K562 (cell line): ENCODE results near the gene RPL7A. TPM values are rescaled to one million over a fixed set of nuclear protein-coding genes. Genes with fewer than 3 reads are reported as not detected.

ENCODE experiments used
- ASH1L ChIP-seq: fragments of 450-650 bp; IDR thresholded peaks from 2 replicates; pipeline ENCODE4 v1.6.1; 2018; ENCODE audit warnings: borderline replicate concordance, mild to moderate bottlenecking, low read depth; ENCODE audit not compliant: partially characterized antibody
- CTCFL ChIP-seq: IDR thresholded peaks from 2 replicates; pipeline ENCODE4 v1.6.1; 2011; ENCODE audit warnings: borderline replicate concordance, low read depth, mild to moderate bottlenecking, moderate library complexity, low read length; ENCODE audit not compliant: insufficient read depth, poor library complexity, severe bottlenecking
- FOXA3 ChIP-seq, 2 experiments: fragments of 450-650 bp in 1 of 2; sonication (generic) in 1 of 2; formaldehyde crosslinking; IDR thresholded peaks in 1 of 2; conservative IDR thresholded peaks in 1 of 2; 2 replicates each; pipeline versions ENCODE4 v1.4.0 to v1.8.0; 2020 to 2022; ENCODE audit warnings: mild to moderate bottlenecking in 2 of 2, missing genetic modification reagents in 1 of 2
- HDGF ChIP-seq: fragments of 450-650 bp; IDR thresholded peaks from 2 replicates; pipeline ENCODE4 v1.6.1; 2016
- LCOR ChIP-seq: sonication (generic); formaldehyde crosslinking; IDR thresholded peaks from 2 replicates; pipeline ENCODE4 v1.8.0; 2022; ENCODE audit warnings: mild to moderate bottlenecking, missing genetic modification reagents
- POLR3A ChIP-seq: IDR thresholded peaks from 2 replicates; pipeline ENCODE4 v1.6.1; 2011; ENCODE audit warnings: borderline replicate concordance, mild to moderate bottlenecking, moderate library complexity; ENCODE audit not compliant: insufficient read length, insufficient read depth; ENCODE audit errors: extremely low read depth
- RFX1 ChIP-seq: fragments of 450-650 bp; IDR thresholded peaks from 2 replicates; pipeline ENCODE4 v1.6.1; 2016; ENCODE audit warnings: mild to moderate bottlenecking, moderate library complexity
- STAT5A ChIP-seq: IDR thresholded peaks from 2 replicates; pipeline ENCODE4 v1.6.1; 2012; ENCODE audit warnings: low read length, inconsistent platforms, borderline replicate concordance
- TCF7L2 ChIP-seq: fragments of 150-350 bp; IDR thresholded peaks from 2 replicates; pipeline ENCODE4 v1.6.1; 2016; ENCODE audit warnings: low read depth, mild to moderate bottlenecking, low read length, moderate library complexity
- THAP12 ChIP-seq: fragments of 250-450 bp; sonication (Bioruptor Pico); IDR thresholded peaks from 2 replicates; pipeline ENCODE4 v1.9.0; 2021; ENCODE audit warnings: mild to moderate bottlenecking, inconsistent platforms
- ZBTB7A ChIP-seq: IDR thresholded peaks from 2 replicates; pipeline ENCODE4 v1.6.1; 2011; ENCODE audit warnings: low read depth, mild to moderate bottlenecking, low read length, moderate library complexity, borderline replicate concordance; ENCODE audit not compliant: control insufficient read depth
- ZNF133 ChIP-seq: fragments of 250-450 bp; sonication (Bioruptor Pico); IDR thresholded peaks from 2 replicates; pipeline ENCODE4 v1.4.0; 2020; ENCODE audit warnings: mild to moderate bottlenecking
- ZNF134 ChIP-seq: fragments of 250-450 bp; sonication (Bioruptor Pico); conservative IDR thresholded peaks from 2 replicates; pipeline ENCODE4 v1.4.0; 2020
- ZNF316 ChIP-seq: fragments of 450-650 bp; IDR thresholded peaks from 2 replicates; pipeline ENCODE4 v1.6.1; 2016
- ZNF764 ChIP-seq: fragments of 250-450 bp; sonication (Bioruptor Pico); IDR thresholded peaks from 2 replicates; pipeline ENCODE4 v1.4.0; 2020; ENCODE audit warnings: low read depth, mild to moderate bottlenecking, moderate library complexity
- polyA plus RNA-seq, 8 experiments: library from polyadenylated mRNA; depleted of rRNA in 4 of 8; stranded (reverse) in 5 of 8; unstranded in 3 of 8; fragments of >200 nt; fragmentation: Nextera tagmentation in 2 of 8; fragmentation: Illumina TruSeq in 1 of 8; extraction: Ambion mirVana in 2 of 8; extraction: Trizol in 1 of 8; gene quantifications; 2 replicates each; pipeline versions ENCODE4 v1.2.1 to v1.2.3, GENCODE V29; 2011 to 2014; ENCODE audit warnings: inconsistent platforms in 1 of 8, missing spikeins in 1 of 8
- total RNA-seq, 7 experiments: library from RNA; depleted of rRNA in 6 of 7; stranded (reverse); fragments of >200 nt in 6 of 7; fragmentation: Illumina TruSeq in 2 of 7; extraction: Trizol in 2 of 7; gene quantifications; 2 replicates each; pipeline versions ENCODE4 v1.2.1 to v1.2.3, GENCODE V29; 2011 to 2021; ENCODE audit warnings: low replicate concordance in 1 of 7
- TF ChIP-seq, protein P1 (sequence below): sonication (generic); formaldehyde crosslinking; IDR thresholded peaks from 2 replicates; pipeline ENCODE4 v1.8.0; 2023; ENCODE audit warnings: mild to moderate bottlenecking, missing genetic modification reagents
- TF ChIP-seq, protein P2 (sequence below): sonication (generic); formaldehyde crosslinking; IDR thresholded peaks from 2 replicates; pipeline ENCODE4 v1.8.0; 2022; ENCODE audit warnings: missing genetic modification reagents, mild to moderate bottlenecking, moderate library complexity, borderline replicate concordance

Gene RPL7A
- total and polyA plus RNA-seq, 9 of the 15 experiments (the other 6 are each of a cell fraction or from before 2014, with no cell fraction given), result 1,935 to 3,760 (median 2,652) TPM

GRCh38 chr9:133356391-133357091, 8.5 kb downstream of the RPL7A start, which contains the start of the genes SURF1 and SURF2 (continued):
- TF ChIP-seq CTCFL, result peak; percentile 96
- TF ChIP-seq ZNF133, result no peak
- no peak for TF ChIP-seq ZNF764 (CRISPR knock-in tag)
- no peak for TF ChIP-seq ZNF134 (CRISPR knock-in tag)
- TF ChIP-seq, protein P1, sequence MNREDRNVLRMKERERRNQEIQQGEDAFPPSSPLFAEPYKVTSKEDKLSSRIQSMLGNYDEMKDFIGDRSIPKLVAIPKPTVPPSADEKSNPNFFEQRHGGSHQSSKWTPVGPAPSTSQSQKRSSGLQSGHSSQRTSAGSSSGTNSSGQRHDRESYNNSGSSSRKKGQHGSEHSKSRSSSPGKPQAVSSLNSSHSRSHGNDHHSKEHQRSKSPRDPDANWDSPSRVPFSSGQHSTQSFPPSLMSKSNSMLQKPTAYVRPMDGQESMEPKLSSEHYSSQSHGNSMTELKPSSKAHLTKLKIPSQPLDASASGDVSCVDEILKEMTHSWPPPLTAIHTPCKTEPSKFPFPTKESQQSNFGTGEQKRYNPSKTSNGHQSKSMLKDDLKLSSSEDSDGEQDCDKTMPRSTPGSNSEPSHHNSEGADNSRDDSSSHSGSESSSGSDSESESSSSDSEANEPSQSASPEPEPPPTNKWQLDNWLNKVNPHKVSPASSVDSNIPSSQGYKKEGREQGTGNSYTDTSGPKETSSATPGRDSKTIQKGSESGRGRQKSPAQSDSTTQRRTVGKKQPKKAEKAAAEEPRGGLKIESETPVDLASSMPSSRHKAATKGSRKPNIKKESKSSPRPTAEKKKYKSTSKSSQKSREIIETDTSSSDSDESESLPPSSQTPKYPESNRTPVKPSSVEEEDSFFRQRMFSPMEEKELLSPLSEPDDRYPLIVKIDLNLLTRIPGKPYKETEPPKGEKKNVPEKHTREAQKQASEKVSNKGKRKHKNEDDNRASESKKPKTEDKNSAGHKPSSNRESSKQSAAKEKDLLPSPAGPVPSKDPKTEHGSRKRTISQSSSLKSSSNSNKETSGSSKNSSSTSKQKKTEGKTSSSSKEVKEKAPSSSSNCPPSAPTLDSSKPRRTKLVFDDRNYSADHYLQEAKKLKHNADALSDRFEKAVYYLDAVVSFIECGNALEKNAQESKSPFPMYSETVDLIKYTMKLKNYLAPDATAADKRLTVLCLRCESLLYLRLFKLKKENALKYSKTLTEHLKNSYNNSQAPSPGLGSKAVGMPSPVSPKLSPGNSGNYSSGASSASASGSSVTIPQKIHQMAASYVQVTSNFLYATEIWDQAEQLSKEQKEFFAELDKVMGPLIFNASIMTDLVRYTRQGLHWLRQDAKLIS (CRISPR knock-in tag), result peak; percentile 78; the same call in 1 of the 2 replicates
- TF ChIP-seq, protein P2, sequence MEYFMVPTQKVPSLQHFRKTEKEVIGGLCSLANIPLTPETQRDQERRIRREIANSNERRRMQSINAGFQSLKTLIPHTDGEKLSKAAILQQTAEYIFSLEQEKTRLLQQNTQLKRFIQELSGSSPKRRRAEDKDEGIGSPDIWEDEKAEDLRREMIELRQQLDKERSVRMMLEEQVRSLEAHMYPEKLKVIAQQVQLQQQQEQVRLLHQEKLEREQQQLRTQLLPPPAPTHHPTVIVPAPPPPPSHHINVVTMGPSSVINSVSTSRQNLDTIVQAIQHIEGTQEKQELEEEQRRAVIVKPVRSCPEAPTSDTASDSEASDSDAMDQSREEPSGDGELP, result peak; percentile 40
- peak; percentile 74 for TF ChIP-seq LCOR (CRISPR knock-in tag)
- TF ChIP-seq TCF7L2, result no peak
- no peak for TF ChIP-seq ZBTB7A
- TF ChIP-seq FOXA3 (CRISPR knock-in tag; conservative IDR thresholded peaks at IDR 0.05 in 1 of 2, IDR thresholded peaks at IDR 0.05 in 1 of 2), result 0 out of 4 replicates have a peak, but pooled peaks of 1 of the 2 experiments have one; percentile 31
- no peak for TF ChIP-seq ZNF316
- TF ChIP-seq STAT5A, result no peak
- no peak for TF ChIP-seq HDGF
- peak; percentile 75 for TF ChIP-seq RFX1
- TF ChIP-seq ASH1L, result no peak
- no peak for TF ChIP-seq POLR3A
- TF ChIP-seq THAP12 (CRISPR knock-in tag), result no peak
